HepG2 (cell line): ENCODE results near the gene SHMT1. TPM values are rescaled to one million over a fixed set of nuclear protein-coding genes. Genes with fewer than 3 reads are reported as not detected.
A peak's percentile ranks its signal among the peaks of the same experiment; 100 is the strongest.

Experiments used
- ARID2 ChIP-seq: sonication (generic); formaldehyde crosslinking; IDR thresholded peaks from 2 replicates; pipeline ENCODE4 v1.8.1; 2022; ENCODE audit warnings: mild to moderate bottlenecking, missing genetic modification reagents, borderline replicate concordance
- GABPB1 ChIP-seq: IDR thresholded peaks from 2 replicates; pipeline ENCODE4 v1.6.1; 2016; ENCODE audit warnings: mild to moderate bottlenecking, missing genetic modification reagents, moderate library complexity, missing compliant biosample characterization
- MTF2 ChIP-seq: sonication (generic); formaldehyde crosslinking; IDR thresholded peaks from 2 replicates; pipeline ENCODE4 v1.5.0; 2020; ENCODE audit warnings: missing genetic modification reagents, borderline replicate concordance
- MXI1 ChIP-seq: IDR thresholded peaks from 3 replicates; pipeline ENCODE4 v1.6.1; 2012; ENCODE audit warnings: low read depth, low read length, inconsistent platforms, borderline replicate concordance
- RCOR2 ChIP-seq: IDR thresholded peaks from 2 replicates; pipeline ENCODE4 v1.6.1; 2016; ENCODE audit warnings: missing biosample characterization, missing genetic modification reagents
- SALL2 ChIP-seq: sonication (generic); formaldehyde crosslinking; IDR thresholded peaks from 2 replicates; pipeline ENCODE4 v1.8.1; 2023; ENCODE audit warnings: mild to moderate bottlenecking, missing genetic modification reagents, inconsistent platforms
- ZNF124 ChIP-seq: sonication (generic); formaldehyde crosslinking; IDR thresholded peaks from 2 replicates; pipeline ENCODE4 v1.4.0; 2020; ENCODE audit warnings: missing genetic modification reagents
- ZNF326 ChIP-seq: sonication (generic); formaldehyde crosslinking; IDR thresholded peaks from 2 replicates; pipeline ENCODE4 v1.4.0; 2020; ENCODE audit warnings: missing genetic modification reagents, borderline replicate concordance
- ZNF589 ChIP-seq: sonication (generic); formaldehyde crosslinking; conservative IDR thresholded peaks from 2 replicates; pipeline ENCODE4 v1.8.0; 2022; ENCODE audit warnings: mild to moderate bottlenecking, moderate library complexity, missing genetic modification reagents
- ZNF777 ChIP-seq: sonication (generic); formaldehyde crosslinking; IDR thresholded peaks from 2 replicates; pipeline ENCODE4 v1.4.0; 2020; ENCODE audit warnings: missing genetic modification reagents
- polyA plus RNA-seq, 8 experiments: library from polyadenylated mRNA; depleted of rRNA in 3 of 8; stranded (reverse) in 7 of 8; unstranded in 1 of 8; fragments of >200 nt; fragmentation: Illumina TruSeq in 4 of 8; extraction: Trizol in 4 of 8; gene quantifications; 2 replicates each; pipeline versions ENCODE4 v1.2.1 to v1.2.3, GENCODE V29; 2011 to 2016; ENCODE audit warnings: low read depth in 4 of 8, missing spikeins in 1 of 8, mixed read lengths in 1 of 8; ENCODE audit not compliant: insufficient read depth in 1 of 8
- total RNA-seq, 5 experiments: library from RNA; depleted of rRNA; stranded (reverse); fragments of >200 nt; fragmentation: Illumina TruSeq; extraction: Trizol; gene quantifications; 2 replicates each; pipeline ENCODE4 v1.2.3, GENCODE V29; 2016; ENCODE audit warnings: low read depth in 1 of 5
- TF ChIP-seq, protein P1 (sequence below): sonication (generic); formaldehyde crosslinking; IDR thresholded peaks from 2 replicates; pipeline ENCODE4 v1.4.0; 2020; ENCODE audit warnings: missing genetic modification reagents, borderline replicate concordance
- TF ChIP-seq, protein P2 (sequence below): sonication (generic); formaldehyde crosslinking; IDR thresholded peaks from 2 replicates; pipeline ENCODE4 v1.4.0; 2020; ENCODE audit warnings: missing genetic modification reagents
- TF ChIP-seq, protein P3 (sequence below): sonication (generic); formaldehyde crosslinking; IDR thresholded peaks from 2 replicates; pipeline ENCODE4 v1.4.0; 2020; ENCODE audit warnings: missing genetic modification reagents, low read depth, mild to moderate bottlenecking, borderline replicate concordance
- TF ChIP-seq, protein P4 (sequence below), 2 experiments: sonication (generic) in 1 of 2; formaldehyde crosslinking in 1 of 2; IDR thresholded peaks; 2 replicates each; pipeline versions ENCODE4 v1.5.1 to v1.6.1; 2011 to 2020; ENCODE audit warnings: borderline replicate concordance in 1 of 2, low read depth in 1 of 2, low read length in 1 of 2, mild to moderate bottlenecking in 1 of 2, missing genetic modification reagents in 1 of 2, moderate library complexity in 1 of 2
- TF ChIP-seq, protein P5 (sequence below): IDR thresholded peaks from 2 replicates; pipeline ENCODE4 v1.6.1; 2012; ENCODE audit warnings: low read depth, low read length, improper control_type of control experiment

Gene SHMT1
- total and polyA plus RNA-seq, 2 of the 13 experiments (the other 11 are each of a cell fraction or from before 2014, with no cell fraction given), result 21.3 to 48.8 TPM

DNA sequence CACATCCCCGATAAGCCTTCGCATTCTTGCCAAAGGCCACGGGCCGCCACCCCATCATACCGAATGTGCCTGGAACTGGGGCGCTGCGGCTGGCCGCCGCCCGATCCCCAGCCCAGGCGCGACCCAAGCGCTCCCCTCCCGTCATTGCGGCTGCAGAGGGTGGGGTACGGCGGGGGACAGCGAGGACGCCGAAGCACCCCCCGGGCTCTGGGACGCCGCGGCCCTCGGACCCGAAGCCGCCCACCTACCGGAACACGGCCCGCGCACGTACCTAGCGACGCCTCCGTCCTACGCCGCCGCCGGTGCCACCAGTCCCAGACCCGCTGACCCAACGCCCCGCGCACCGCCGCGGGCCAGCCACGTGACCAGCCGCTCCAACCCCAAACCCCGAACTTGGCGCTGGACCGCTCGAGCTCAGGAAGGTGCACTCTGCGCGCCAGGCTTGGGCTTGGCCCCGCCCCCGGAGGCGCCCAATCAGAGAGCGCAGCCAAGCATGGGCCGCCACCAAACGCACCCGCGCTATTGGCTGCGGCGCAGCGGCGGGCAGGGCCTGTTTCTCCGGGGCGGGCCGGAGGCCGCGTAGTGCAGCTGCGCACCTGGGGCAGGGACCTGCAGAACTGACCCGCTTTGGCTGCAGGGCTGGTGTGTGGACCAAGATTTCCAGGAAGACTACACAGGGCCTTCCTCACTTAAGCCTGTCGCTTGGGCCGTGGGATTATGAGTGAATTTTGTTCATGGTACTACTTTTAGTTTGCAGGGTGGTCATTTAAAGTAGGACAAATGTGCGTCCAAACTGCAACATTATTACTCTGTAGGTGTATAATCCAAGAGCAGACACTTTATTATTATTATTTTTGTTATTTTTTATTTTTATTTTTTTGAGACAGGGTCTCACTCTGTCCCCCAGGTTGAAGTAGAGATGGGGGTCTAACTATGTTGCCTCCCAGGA is at the start of gene SHMT1 (continued):
- TF ChIP-seq, protein P1, sequence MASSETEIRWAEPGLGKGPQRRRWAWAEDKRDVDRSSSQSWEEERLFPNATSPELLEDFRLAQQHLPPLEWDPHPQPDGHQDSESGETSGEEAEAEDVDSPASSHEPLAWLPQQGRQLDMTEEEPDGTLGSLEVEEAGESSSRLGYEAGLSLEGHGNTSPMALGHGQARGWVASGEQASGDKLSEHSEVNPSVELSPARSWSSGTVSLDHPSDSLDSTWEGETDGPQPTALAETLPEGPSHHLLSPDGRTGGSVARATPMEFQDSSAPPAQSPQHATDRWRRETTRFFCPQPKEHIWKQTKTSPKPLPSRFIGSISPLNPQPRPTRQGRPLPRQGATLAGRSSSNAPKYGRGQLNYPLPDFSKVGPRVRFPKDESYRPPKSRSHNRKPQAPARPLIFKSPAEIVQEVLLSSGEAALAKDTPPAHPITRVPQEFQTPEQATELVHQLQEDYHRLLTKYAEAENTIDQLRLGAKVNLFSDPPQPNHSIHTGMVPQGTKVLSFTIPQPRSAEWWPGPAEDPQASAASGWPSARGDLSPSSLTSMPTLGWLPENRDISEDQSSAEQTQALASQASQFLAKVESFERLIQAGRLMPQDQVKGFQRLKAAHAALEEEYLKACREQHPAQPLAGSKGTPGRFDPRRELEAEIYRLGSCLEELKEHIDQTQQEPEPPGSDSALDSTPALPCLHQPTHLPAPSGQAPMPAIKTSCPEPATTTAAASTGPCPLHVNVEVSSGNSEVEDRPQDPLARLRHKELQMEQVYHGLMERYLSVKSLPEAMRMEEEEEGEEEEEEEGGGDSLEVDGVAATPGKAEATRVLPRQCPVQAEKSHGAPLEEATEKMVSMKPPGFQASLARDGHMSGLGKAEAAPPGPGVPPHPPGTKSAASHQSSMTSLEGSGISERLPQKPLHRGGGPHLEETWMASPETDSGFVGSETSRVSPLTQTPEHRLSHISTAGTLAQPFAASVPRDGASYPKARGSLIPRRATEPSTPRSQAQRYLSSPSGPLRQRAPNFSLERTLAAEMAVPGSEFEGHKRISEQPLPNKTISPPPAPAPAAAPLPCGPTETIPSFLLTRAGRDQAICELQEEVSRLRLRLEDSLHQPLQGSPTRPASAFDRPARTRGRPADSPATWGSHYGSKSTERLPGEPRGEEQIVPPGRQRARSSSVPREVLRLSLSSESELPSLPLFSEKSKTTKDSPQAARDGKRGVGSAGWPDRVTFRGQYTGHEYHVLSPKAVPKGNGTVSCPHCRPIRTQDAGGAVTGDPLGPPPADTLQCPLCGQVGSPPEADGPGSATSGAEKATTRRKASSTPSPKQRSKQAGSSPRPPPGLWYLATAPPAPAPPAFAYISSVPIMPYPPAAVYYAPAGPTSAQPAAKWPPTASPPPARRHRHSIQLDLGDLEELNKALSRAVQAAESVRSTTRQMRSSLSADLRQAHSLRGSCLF (CRISPR knock-in tag), result no peak
- TF ChIP-seq, protein P2, sequence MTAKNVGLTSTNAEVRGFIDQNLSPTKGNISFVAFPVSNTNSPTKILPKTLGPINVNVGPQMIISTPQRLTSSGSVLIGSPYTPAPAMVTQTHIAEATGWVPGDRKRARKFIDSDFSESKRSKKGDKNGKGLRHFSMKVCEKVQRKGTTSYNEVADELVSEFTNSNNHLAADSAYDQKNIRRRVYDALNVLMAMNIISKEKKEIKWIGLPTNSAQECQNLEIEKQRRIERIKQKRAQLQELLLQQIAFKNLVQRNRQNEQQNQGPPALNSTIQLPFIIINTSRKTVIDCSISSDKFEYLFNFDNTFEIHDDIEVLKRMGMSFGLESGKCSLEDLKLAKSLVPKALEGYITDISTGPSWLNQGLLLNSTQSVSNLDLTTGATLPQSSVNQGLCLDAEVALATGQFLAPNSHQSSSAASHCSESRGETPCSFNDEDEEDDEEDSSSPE (CRISPR knock-in tag), result peak; percentile 96
- TF ChIP-seq, protein P3, sequence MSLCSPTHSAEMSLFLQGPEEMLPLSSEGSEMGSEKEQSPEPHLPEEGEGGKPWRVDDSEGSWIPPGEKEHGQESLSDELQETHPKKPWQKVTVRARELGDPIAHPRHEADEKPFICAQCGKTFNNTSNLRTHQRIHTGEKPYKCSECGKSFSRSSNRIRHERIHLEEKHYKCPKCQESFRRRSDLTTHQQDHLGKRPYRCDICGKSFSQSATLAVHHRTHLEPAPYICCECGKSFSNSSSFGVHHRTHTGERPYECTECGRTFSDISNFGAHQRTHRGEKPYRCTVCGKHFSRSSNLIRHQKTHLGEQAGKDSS (CRISPR knock-in tag), result peak; percentile 52; the same call in 1 of the 2 replicates
- no peak for TF ChIP-seq RCOR2 (CRISPR knock-in tag)
- TF ChIP-seq SALL2, result peak; percentile 92
- TF ChIP-seq, protein P4, sequence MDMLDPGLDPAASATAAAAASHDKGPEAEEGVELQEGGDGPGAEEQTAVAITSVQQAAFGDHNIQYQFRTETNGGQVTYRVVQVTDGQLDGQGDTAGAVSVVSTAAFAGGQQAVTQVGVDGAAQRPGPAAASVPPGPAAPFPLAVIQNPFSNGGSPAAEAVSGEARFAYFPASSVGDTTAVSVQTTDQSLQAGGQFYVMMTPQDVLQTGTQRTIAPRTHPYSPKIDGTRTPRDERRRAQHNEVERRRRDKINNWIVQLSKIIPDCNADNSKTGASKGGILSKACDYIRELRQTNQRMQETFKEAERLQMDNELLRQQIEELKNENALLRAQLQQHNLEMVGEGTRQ (IDR thresholded peaks at IDR 0.05; ENCODE audit: low read depth, low read length), result peak; percentile 81
- TF ChIP-seq, protein P4 (CRISPR knock-in tag; IDR thresholded peaks at IDR 0.05; ENCODE audit: borderline replicate concordance), result peak; percentile 92
- TF ChIP-seq, protein P5, sequence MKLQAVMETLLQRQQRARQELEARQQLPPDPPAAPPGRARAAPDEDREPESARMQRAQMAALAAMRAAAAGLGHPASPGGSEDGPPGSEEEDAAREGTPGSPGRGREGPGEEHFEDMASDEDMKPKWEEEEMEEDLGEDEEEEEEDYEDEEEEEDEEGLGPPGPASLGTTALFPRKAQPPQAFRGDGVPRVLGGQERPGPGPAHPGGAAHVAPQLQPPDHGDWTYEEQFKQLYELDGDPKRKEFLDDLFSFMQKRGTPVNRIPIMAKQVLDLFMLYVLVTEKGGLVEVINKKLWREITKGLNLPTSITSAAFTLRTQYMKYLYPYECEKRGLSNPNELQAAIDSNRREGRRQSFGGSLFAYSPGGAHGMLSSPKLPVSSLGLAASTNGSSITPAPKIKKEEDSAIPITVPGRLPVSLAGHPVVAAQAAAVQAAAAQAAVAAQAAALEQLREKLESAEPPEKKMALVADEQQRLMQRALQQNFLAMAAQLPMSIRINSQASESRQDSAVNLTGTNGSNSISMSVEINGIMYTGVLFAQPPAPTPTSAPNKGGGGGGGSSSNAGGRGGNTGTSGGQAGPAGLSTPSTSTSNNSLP, result no peak
- TF ChIP-seq ZNF124 (CRISPR knock-in tag), result 0 out of 2 replicates have a peak, but pooled peaks have one; percentile 22
- TF ChIP-seq GABPB1 (CRISPR knock-in tag), result peak; percentile 79; the same call in 1 of the 2 replicates
- peak; percentile 86; the same call in 2 of the 3 replicates for TF ChIP-seq MXI1
- TF ChIP-seq ZNF589, result 0 out of 2 replicates have a peak, but pooled peaks have one; percentile 50
- TF ChIP-seq ZNF326, result no peak
- TF ChIP-seq ARID2 (CRISPR knock-in tag), result no peak
- TF ChIP-seq MTF2 (CRISPR knock-in tag), result 0 out of 2 replicates have a peak, but pooled peaks have one; percentile 33
- peak; percentile 80 for TF ChIP-seq ZNF777 (CRISPR knock-in tag)
